Uterus (tissue), 2 donors: Measurements from ENCODE around the gene CPNE9.

Experiments
- CTCF ChIP-seq, 4 experiments: fragments of 200-600 bp in 2 of 4; fragments of 450-650 bp in 2 of 4; sonication (generic) in 2 of 4; IDR thresholded peaks; one replicate each; pipeline ENCODE4 v1.5.1; 2016 to 2019; ENCODE audit warnings: antibody characterized with exemption in 4 of 4, mild to moderate bottlenecking in 2 of 4, moderate library complexity in 1 of 4
- POLR2A ChIP-seq, 2 donors: fragments of 450-650 bp; IDR thresholded peaks; one replicate each; pipeline ENCODE4 v1.6.1; 2016; ENCODE audit warnings: antibody characterized with exemption in 2 of 2, mild to moderate bottlenecking in 1 of 2, moderate library complexity in 1 of 2

GRCh38 chr3:9749645-9750555 lies 46.3 kb downstream of the CPNE9 start, which contains the start of gene OGG1:
- peak in 2 of 4 experiments; percentile 16 to 18 for TF ChIP-seq CTCF (IDR thresholded peaks at IDR 0.05)
- TF ChIP-seq POLR2A (IDR thresholded peaks at IDR 0.05): peak; percentile 48 to 58
